IMR-90 (cell line): ENCODE measurements around the gene IL11RA. TPM values are rescaled to one million over a fixed set of nuclear protein-coding genes. Genes with fewer than 3 reads are reported as not detected.

Source experiments
- ATAC-seq: fragments of 200-7000 bp; cut with Tn5 transposase; 2 replicates; pipeline ENCODE4 v1.9.1; 2020; ENCODE audit warnings: low read depth, mild to moderate bottlenecking, moderate library complexity
- BruUV-seq: library from RNA; stranded (reverse); fragments of 400-500 nt; replicated peaks from 2 replicates; lab custom pipeline; 2021; lab: Mats Ljungman, UMichigan
- CTCF ChIA-PET: fragments of 300-600 bp; formaldehyde crosslinking; extraction: SDS; loops from one replicate; lab custom pipeline; 2021; ENCODE audit warnings: antibody characterized with exemption; lab: Yijun Ruan, JAX
- POLR2A ChIA-PET: fragments of 300-600 bp; sonication (Branson Sonifier 250); formaldehyde crosslinking; loops from one replicate; lab custom pipeline; 2022; ENCODE audit warnings: antibody characterized with exemption; ENCODE audit not compliant: unreplicated experiment; lab: Charles Lee
- DNase-seq: peaks from one replicate; pipeline ENCODE4 v3.0.0; 2013
- H2AFZ ChIP-seq: replicated peaks from 2 replicates; pipeline ENCODE3; 2013; ENCODE audit warnings: low read length, mild to moderate bottlenecking; ENCODE audit not compliant: poor library complexity
- H2AK5ac ChIP-seq: 2 replicates; pipeline ENCODE4 v1.6.1; 2013; ENCODE audit warnings: low read depth, low read length, inconsistent platforms
- H2AK9ac ChIP-seq: replicated peaks from 2 replicates; pipeline ENCODE3; 2013; ENCODE audit warnings: mild to moderate bottlenecking, low read depth, low read length, moderate library complexity; ENCODE audit not compliant: poor library complexity
- H2BK120ac ChIP-seq: 2 replicates; pipeline ENCODE4 v1.6.1; 2013; ENCODE audit warnings: low read depth, low read length, inconsistent platforms
- H2BK15ac ChIP-seq: 3 replicates; pipeline ENCODE4 v1.6.1; 2013; ENCODE audit warnings: low read depth, low read length, inconsistent platforms
- H2BK20ac ChIP-seq: 2 replicates; pipeline ENCODE4 v1.6.1; 2013; ENCODE audit warnings: low read depth, mild to moderate bottlenecking, inconsistent platforms, low read length, moderate library complexity
- H2BK5ac ChIP-seq: 2 replicates; pipeline ENCODE4 v1.6.1; 2013; ENCODE audit warnings: mild to moderate bottlenecking, low read depth, low read length, inconsistent platforms; ENCODE audit not compliant: poor library complexity, severe bottlenecking
- H3K14ac ChIP-seq: replicated peaks from 2 replicates; pipeline ENCODE4 v1.6.1; 2013; ENCODE audit warnings: low read depth, low read length, inconsistent platforms
- H3K18ac ChIP-seq: 2 replicates; pipeline ENCODE4 v1.6.1; 2013; ENCODE audit warnings: low read depth, low read length, control low read depth
- H3K23ac ChIP-seq: 2 replicates; pipeline ENCODE4 v1.6.1; 2013; ENCODE audit warnings: low read depth, low read length, inconsistent platforms
- H3K27ac ChIP-seq: 2 replicates; pipeline ENCODE4 v1.5.1; 2013; ENCODE audit warnings: mild to moderate bottlenecking, control low read depth, low read length; ENCODE audit not compliant: insufficient read depth
- H3K27me3 ChIP-seq: 2 replicates; pipeline ENCODE4 v1.6.1; 2013; ENCODE audit warnings: low read length; ENCODE audit not compliant: control insufficient read depth, insufficient read depth
- H3K36me3 ChIP-seq: 2 replicates; pipeline ENCODE4 v1.6.1; 2013; ENCODE audit warnings: low read length, mixed read lengths; ENCODE audit not compliant: control insufficient read depth, insufficient read depth
- H3K4ac ChIP-seq: 2 replicates; pipeline ENCODE4 v1.6.1; 2013; ENCODE audit warnings: low read depth, low read length, inconsistent platforms
- H3K4me1 ChIP-seq: 2 replicates; pipeline ENCODE4 v1.6.1; 2013; ENCODE audit warnings: low read length, mixed read lengths; ENCODE audit not compliant: control insufficient read depth, insufficient read depth
- H3K4me2 ChIP-seq: 2 replicates; pipeline ENCODE4 v1.6.1; 2013; ENCODE audit warnings: low read depth, mild to moderate bottlenecking, control low read depth, low read length, moderate library complexity
- H3K4me3 ChIP-seq: 2 replicates; pipeline ENCODE4 v1.5.1; 2013; ENCODE audit warnings: low read depth, mild to moderate bottlenecking, control low read depth, low read length, moderate library complexity; ENCODE audit not compliant: insufficient read depth
- H3K56ac ChIP-seq: 2 replicates; pipeline ENCODE4 v1.6.1; 2013; ENCODE audit warnings: low read length, inconsistent platforms; ENCODE audit not compliant: insufficient read depth; ENCODE audit errors: extremely low read depth
- H3K79me1 ChIP-seq, 2 experiments: 2 replicates each; pipeline ENCODE4 v1.6.1; 2013; ENCODE audit warnings: low read length in 2 of 2, inconsistent platforms in 1 of 2, low read depth in 1 of 2
- H3K9ac ChIP-seq: 2 replicates; pipeline ENCODE4 v1.6.1; 2013; ENCODE audit warnings: low read depth, low read length, control low read depth
- H3K9me1 ChIP-seq: 2 replicates; pipeline ENCODE4 v1.6.1; 2013; ENCODE audit warnings: low read length, inconsistent platforms; ENCODE audit not compliant: insufficient read depth
- H3K9me3 ChIP-seq: 2 replicates; pipeline ENCODE4 v1.6.1; 2013; ENCODE audit warnings: low read length; ENCODE audit not compliant: control insufficient read depth, insufficient read depth
- H4K20me1 ChIP-seq: 2 replicates; pipeline ENCODE4 v1.6.1; 2013; ENCODE audit warnings: low read length, inconsistent platforms; ENCODE audit not compliant: insufficient read depth
- H4K5ac ChIP-seq: 2 replicates; pipeline ENCODE4 v1.6.1; 2013; ENCODE audit warnings: mild to moderate bottlenecking, low read depth, low read length, control low read depth
- H4K8ac ChIP-seq, 2 experiments: 2 replicates each; pipeline ENCODE4 v1.6.1; 2013; ENCODE audit warnings: low read depth in 2 of 2, low read length in 2 of 2, control low read depth in 1 of 2, inconsistent platforms in 1 of 2
- H4K91ac ChIP-seq: 2 replicates; pipeline ENCODE4 v1.6.1; 2013; ENCODE audit warnings: low read depth, low read length, inconsistent platforms; ENCODE audit not compliant: insufficient read depth
- FOS ChIP-seq: fragments of 150-350 bp; IDR thresholded peaks from 2 replicates; pipeline ENCODE4 v1.6.1; 2016; ENCODE audit warnings: low read depth, low read length
- MXI1 ChIP-seq: IDR thresholded peaks from 2 replicates; pipeline ENCODE4 v1.6.1; 2012; ENCODE audit warnings: low read depth, mild to moderate bottlenecking, low read length, moderate library complexity, borderline replicate concordance
- RCOR1 ChIP-seq: IDR thresholded peaks from 2 replicates; pipeline ENCODE4 v1.6.1; 2012; ENCODE audit warnings: mild to moderate bottlenecking, low read length, improper control_type of control experiment; ENCODE audit not compliant: insufficient replicate concordance
- RFX5 ChIP-seq: IDR thresholded peaks from 2 replicates; pipeline ENCODE4 v1.8.0; 2012; ENCODE audit warnings: low read depth, mild to moderate bottlenecking, low read length, moderate library complexity
- WGBS, 2 experiments: methylation state at CpG; one replicate each; pipeline versions ENCODE4 v1.1.5 to v1.1.7; 2013; ENCODE audit warnings: missing lambda C conversion rate in 2 of 2; ENCODE audit not compliant: insufficient read length in 1 of 2; ENCODE audit errors: extremely low coverage in 2 of 2; 5-methylcytosine and 5-hydroxymethylcytosine counted together
- dilution Hi-C: fragments of 300-500 bp; cut with HindIII; formaldehyde crosslinking; loops from one replicate; pipeline ENCODE4 v1.14.3; 2018; ENCODE audit warnings: low sequenced_read_pairs; ENCODE audit not compliant: unreplicated experiment
- in situ Hi-C: fragments of 300-500 bp; cut with MboI; formaldehyde crosslinking; loops from 3 replicates; pipeline ENCODE4 v1.14.3; 2019; ENCODE audit warnings: low sequenced_read_pairs, inconsistent platforms, mixed read lengths
- intact Hi-C: fragments of 100-400 bp; cut with micrococcal nuclease; formaldehyde crosslinking; loops from 2 replicates; pipeline ENCODE4 v1.10.0; 2022
- microRNA-seq, 2 experiments: library from miRNA; stranded (forward) in 1 of 2; unstranded in 1 of 2; fragments of 10-50 nt in 1 of 2; fragments of <30 nt in 1 of 2; gene quantifications in 1 of 2; microRNA quantifications in 1 of 2; one replicate each; pipeline versions ENCODE3 to v1.1.0; 2013 to 2020; ENCODE audit not compliant: insufficient read depth in 1 of 2, insufficient read length in 1 of 2, unreplicated experiment in 1 of 2
- polyA plus RNA-seq, 3 experiments: library from polyadenylated mRNA; depleted of rRNA; stranded (reverse); fragments of >200 nt; gene quantifications; 2 replicates each; pipeline ENCODE4 v1.2.3, GENCODE V29; 2012; ENCODE audit warnings: low replicate concordance in 1 of 3
- small RNA-seq, 5 experiments: library from RNA; depleted of rRNA; stranded (forward); fragments of <200 nt; gene quantifications; one replicate each; pipeline ENCODE3, GENCODE V24; 2012
- total RNA-seq: library from RNA; depleted of rRNA; stranded (reverse); fragments of >200 nt; gene quantifications from 2 replicates; pipeline ENCODE4 v1.2.3, GENCODE V29; 2012; rRNA removed
- TF ChIP-seq, protein P1 (sequence below): fragments of 150-350 bp; IDR thresholded peaks from 2 replicates; pipeline ENCODE4 v1.6.1; 2016; ENCODE audit warnings: low read depth, mild to moderate bottlenecking, low read length, moderate library complexity, borderline replicate concordance
- TF ChIP-seq, protein P2 (sequence below): fragments of 150-350 bp; IDR thresholded peaks from 2 replicates; pipeline ENCODE4 v1.6.1; 2017; ENCODE audit warnings: mild to moderate bottlenecking, antibody characterized with exemption, low read length, low read depth

Gene IL11RA
- total and polyA plus RNA-seq, 2 of the 4 experiments (the other 2 are of a cell fraction) = 8.2 to 15.9 TPM

DNA sequence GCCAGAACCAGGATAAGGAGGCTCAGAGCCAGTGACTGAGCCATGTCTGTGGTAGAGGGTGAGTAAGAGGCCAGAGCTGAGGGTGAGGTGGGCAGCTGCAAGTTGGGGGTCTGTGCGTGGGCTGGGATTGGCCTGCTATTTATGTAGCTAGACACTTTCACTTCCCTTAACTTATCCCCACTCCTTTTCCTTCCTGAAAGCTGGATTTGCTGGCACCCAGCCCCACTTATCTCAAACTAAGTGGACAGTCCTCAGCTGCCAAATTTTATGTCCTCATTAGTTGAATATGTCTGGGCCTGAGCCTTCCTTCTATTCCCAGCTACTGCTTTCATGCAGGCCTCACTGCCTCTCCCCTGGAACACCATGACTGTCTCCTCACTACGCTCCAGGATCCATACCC lies 58.0 kb downstream of the IL11RA start, which contains the start of gene CCL21:
CCL21 (minus strand) TSS at position 114 of the 400 bp plus-strand sequence; CDS start at position 44, 70 bp downstream.
- H2BK20ac ChIP-seq = no peak within 1 kb of the TSS
- POLR2A ChIA-PET = no interaction called here
- no peaks in the 10 kb centered on the region for H4K20me1 ChIP-seq
- no peak within 1 kb of the TSS for H2BK120ac ChIP-seq
- no peak within 1 kb of the TSS for H3K4ac ChIP-seq
- no peak within 1 kb of the TSS for H3K27ac ChIP-seq
- H3K9ac ChIP-seq = no peak within 1 kb of the TSS
- H3K36me3 ChIP-seq = no peaks in the 10 kb centered on the region
- no peak within 1 kb of the TSS for H3K23ac ChIP-seq
- no TSS peak for BruUV-seq
- no peak within 1 kb of the TSS for H2AK5ac ChIP-seq
- no CpG with 5 or more reads among the region's 2 CpGs for WGBS, 2 experiments
- H2BK15ac ChIP-seq = no peak within 1 kb of the TSS
- H3K4me2 ChIP-seq = no peak within 1 kb of the TSS
- no peak within 1 kb of the TSS for H2AK9ac ChIP-seq
- H3K56ac ChIP-seq = no peak within 1 kb of the TSS
- no peak within 1 kb of the TSS for H4K8ac ChIP-seq
- H2AFZ ChIP-seq = no peak within 1 kb of the TSS
- no peak within 1 kb of the TSS for H3K4me3 ChIP-seq
- ATAC-seq (no peak), DNase-seq (no peak)
- H3K9me3 ChIP-seq = no peaks in the 10 kb centered on the region
- H3K4me1 ChIP-seq = no peaks in the 10 kb centered on the region
- H2BK5ac ChIP-seq = no peak within 1 kb of the TSS
- TF ChIP-seq RFX5 (no peak), MXI1 (no peak), FOS (no peak), RCOR1 (no peak)
- TF ChIP-seq, protein P1, sequence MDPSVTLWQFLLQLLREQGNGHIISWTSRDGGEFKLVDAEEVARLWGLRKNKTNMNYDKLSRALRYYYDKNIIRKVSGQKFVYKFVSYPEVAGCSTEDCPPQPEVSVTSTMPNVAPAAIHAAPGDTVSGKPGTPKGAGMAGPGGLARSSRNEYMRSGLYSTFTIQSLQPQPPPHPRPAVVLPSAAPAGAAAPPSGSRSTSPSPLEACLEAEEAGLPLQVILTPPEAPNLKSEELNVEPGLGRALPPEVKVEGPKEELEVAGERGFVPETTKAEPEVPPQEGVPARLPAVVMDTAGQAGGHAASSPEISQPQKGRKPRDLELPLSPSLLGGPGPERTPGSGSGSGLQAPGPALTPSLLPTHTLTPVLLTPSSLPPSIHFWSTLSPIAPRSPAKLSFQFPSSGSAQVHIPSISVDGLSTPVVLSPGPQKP = no peak
- TF ChIP-seq, protein P2, sequence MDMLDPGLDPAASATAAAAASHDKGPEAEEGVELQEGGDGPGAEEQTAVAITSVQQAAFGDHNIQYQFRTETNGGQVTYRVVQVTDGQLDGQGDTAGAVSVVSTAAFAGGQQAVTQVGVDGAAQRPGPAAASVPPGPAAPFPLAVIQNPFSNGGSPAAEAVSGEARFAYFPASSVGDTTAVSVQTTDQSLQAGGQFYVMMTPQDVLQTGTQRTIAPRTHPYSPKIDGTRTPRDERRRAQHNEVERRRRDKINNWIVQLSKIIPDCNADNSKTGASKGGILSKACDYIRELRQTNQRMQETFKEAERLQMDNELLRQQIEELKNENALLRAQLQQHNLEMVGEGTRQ = no peak
- no peak within 1 kb of the TSS for H4K5ac ChIP-seq
- no peak within 1 kb of the TSS for H3K18ac ChIP-seq
- H4K91ac ChIP-seq = no peak within 1 kb of the TSS
- no peak within 1 kb of the TSS for H3K14ac ChIP-seq
- peaks cover 30% of the 10 kb centered on the region for H3K27me3 ChIP-seq
- in situ Hi-C loops (no loop called here), intact Hi-C loops (no loop called here), dilution Hi-C loops (no loop called here)
- CTCF ChIA-PET = interaction anchor here (1.2 to 1.6 kb wide), 2 partner anchors 8 to 9 kb away, joined by 4 to 5 read pairs; no protein-coding TSS in a partner anchor
- H3K79me1 ChIP-seq = no peaks in the 10 kb centered on the region
- no peaks in the 10 kb centered on the region for H3K9me1 ChIP-seq

Small RNA genes lying within 50 kb of the gene (microRNA-seq; reads per million reads assigned to microRNA genes)
- not detected for gene CCL27 (ENCODE audit: insufficient read depth, insufficient read length)

Small RNA genes lying within 50 kb of the gene (small RNA-seq; reads per million reads assigned to genes)
- 0 reads per million in 5 experiments for gene CCL27

Other genes starting within 250 kb of the IL11RA start
- gene FAM219A, start 193.6 kb upstream of the IL11RA start, total RNA-seq = 4.8 and 5.6 TPM in 2 replicates
- 20.1 and 20.8 TPM in 2 replicates for gene FAM219A, start 193.6 kb upstream of the IL11RA start, polyA plus RNA-seq (2012; rRNA removed)
- gene DNAI1, start 193.4 kb upstream of the IL11RA start, total RNA-seq = not detected in 2 replicates
- not detected in 2 replicates for gene DNAI1, start 193.4 kb upstream of the IL11RA start, polyA plus RNA-seq (2012; rRNA removed)
- gene ENHO, start 129.2 kb upstream of the IL11RA start, total RNA-seq = not detected in 2 replicates
- gene ENHO, start 129.2 kb upstream of the IL11RA start, polyA plus RNA-seq (2012; rRNA removed) = 0.10 TPM in 1 of 2 replicates, not detected in the other
- gene CNTFR, start 62.5 kb upstream of the IL11RA start, total RNA-seq = not detected in 2 replicates
- gene CNTFR, start 62.5 kb upstream of the IL11RA start, polyA plus RNA-seq (2012; rRNA removed) = not detected in 2 replicates
- gene RPP25L, start 40.1 kb upstream of the IL11RA start, total RNA-seq = 13.3 and 20.4 TPM in 2 replicates
- gene RPP25L, start 40.1 kb upstream of the IL11RA start, polyA plus RNA-seq (2012; rRNA removed) = 26.3 and 27.6 TPM in 2 replicates
- gene DCTN3, start 31.7 kb upstream of the IL11RA start, total RNA-seq = 104 and 122 TPM in 2 replicates
- gene DCTN3, start 31.7 kb upstream of the IL11RA start, polyA plus RNA-seq (2012; rRNA removed) = 183 and 186 TPM in 2 replicates
- not detected in 2 replicates for gene ARID3C, start 23.1 kb upstream of the IL11RA start, total RNA-seq
- 0.07 TPM in 1 of 2 replicates, not detected in the other for gene ARID3C, start 23.1 kb upstream of the IL11RA start, polyA plus RNA-seq (2012; rRNA removed)
- 38.6 and 44.6 TPM in 2 replicates for gene SIGMAR1, start 14.4 kb upstream of the IL11RA start, total RNA-seq
- 88.9 and 93.1 TPM in 2 replicates for gene SIGMAR1, start 14.4 kb upstream of the IL11RA start, polyA plus RNA-seq (2012; rRNA removed)
- 12.5 and 15.8 TPM in 2 replicates for gene GALT, start 5.5 kb upstream of the IL11RA start, total RNA-seq
- gene GALT, start 5.5 kb upstream of the IL11RA start, polyA plus RNA-seq (2012; rRNA removed) = 34.6 and 36.6 TPM in 2 replicates
- gene CCL27, start 10.5 kb downstream of the IL11RA start, total RNA-seq = 0.18 TPM in 1 of 2 replicates, not detected in the other
- 0.17 and 0.26 TPM in 2 replicates for gene CCL27, start 10.5 kb downstream of the IL11RA start, polyA plus RNA-seq (2012; rRNA removed)
- not detected in 2 replicates for gene CCL19, start 39.1 kb downstream of the IL11RA start, total RNA-seq
- not detected in 2 replicates for gene CCL19, start 39.1 kb downstream of the IL11RA start, polyA plus RNA-seq (2012; rRNA removed)
- not detected in 2 replicates for gene CCL21, start 58.0 kb downstream of the IL11RA start, total RNA-seq
- gene CCL21, start 58.0 kb downstream of the IL11RA start, polyA plus RNA-seq (2012; rRNA removed) = not detected in 2 replicates